DND-41 (cell line): ENCODE measurements around the gene ARHGEF17.

Experiments
- EZH2 ChIP-seq: IDR thresholded peaks from 3 replicates; pipeline ENCODE4 v1.6.1; 2012; ENCODE audit warnings: borderline replicate concordance, low read depth, mild to moderate bottlenecking, moderate library complexity, low read length, inconsistent platforms; ENCODE audit not compliant: severe bottlenecking
- TF ChIP-seq, protein P1 (sequence below): IDR thresholded peaks from 2 replicates; pipeline ENCODE4 v1.5.1; 2012; ENCODE audit warnings: borderline replicate concordance, low read length, moderate library complexity, mild to moderate bottlenecking; ENCODE audit not compliant: poor library complexity, severe bottlenecking; ENCODE audit errors: extremely low read depth

DNA sequence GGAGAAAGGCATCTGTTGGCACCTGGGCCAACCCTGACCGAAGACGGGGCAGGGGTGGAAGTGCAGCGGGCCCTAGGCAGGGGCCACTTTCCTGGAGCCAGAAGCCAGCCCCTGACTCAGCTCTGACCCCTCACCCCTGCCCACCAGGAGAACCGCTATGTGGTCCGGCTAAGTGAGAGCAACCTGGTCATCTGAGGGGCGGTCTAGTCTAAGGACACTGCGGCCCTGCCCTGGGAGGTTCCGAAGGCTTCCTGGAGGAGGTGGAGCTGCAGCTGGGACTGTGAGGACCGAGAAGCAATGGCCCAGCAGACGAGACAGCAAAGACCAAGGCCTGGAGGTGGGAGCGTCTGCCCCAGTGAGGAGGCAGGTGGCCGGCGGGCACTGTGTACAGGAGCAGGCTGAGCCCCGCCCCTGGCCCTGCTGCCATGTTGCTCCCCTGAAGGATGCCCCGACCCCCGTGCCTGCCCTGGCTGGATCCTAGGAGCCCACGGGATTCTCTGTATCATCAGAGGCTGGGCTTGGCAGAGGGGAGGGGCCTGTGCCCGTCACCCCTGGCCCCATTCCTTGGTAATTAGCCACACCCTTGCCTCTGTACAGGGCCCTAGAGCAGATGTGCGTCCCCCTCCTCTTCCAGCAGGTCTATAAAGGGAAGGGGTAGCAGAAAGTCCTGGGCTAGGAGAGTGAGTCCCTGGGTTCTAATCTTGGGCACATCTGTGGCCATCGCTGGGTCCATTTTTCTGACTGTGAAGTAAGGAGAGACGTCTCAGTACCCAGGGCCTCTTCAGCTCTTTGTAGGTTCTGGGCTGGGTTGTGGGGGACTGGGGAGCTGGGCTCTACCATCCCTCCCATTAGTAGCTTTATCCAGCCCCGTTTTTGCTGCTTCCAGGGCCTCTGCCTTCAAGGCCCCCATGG is 87.5 kb downstream of the ARHGEF17 start:
- TF ChIP-seq, protein P1, sequence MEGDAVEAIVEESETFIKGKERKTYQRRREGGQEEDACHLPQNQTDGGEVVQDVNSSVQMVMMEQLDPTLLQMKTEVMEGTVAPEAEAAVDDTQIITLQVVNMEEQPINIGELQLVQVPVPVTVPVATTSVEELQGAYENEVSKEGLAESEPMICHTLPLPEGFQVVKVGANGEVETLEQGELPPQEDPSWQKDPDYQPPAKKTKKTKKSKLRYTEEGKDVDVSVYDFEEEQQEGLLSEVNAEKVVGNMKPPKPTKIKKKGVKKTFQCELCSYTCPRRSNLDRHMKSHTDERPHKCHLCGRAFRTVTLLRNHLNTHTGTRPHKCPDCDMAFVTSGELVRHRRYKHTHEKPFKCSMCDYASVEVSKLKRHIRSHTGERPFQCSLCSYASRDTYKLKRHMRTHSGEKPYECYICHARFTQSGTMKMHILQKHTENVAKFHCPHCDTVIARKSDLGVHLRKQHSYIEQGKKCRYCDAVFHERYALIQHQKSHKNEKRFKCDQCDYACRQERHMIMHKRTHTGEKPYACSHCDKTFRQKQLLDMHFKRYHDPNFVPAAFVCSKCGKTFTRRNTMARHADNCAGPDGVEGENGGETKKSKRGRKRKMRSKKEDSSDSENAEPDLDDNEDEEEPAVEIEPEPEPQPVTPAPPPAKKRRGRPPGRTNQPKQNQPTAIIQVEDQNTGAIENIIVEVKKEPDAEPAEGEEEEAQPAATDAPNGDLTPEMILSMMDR, result no peak
- no peak for TF ChIP-seq EZH2
